Adipose tissue (tissue), 3 donors: ENCODE results near the gene IMMP2L. TPM values are rescaled to one million over a fixed set of nuclear protein-coding genes. Genes with fewer than 3 reads are reported as not detected.

ENCODE experiments used
- H3K27ac ChIP-seq: one replicate; pipeline ENCODE4 v1.5.1; 2013; ENCODE audit warnings: low read depth, low read length
- WGBS, 3 donors: extraction: QIAGEN DNeasy Blood & Tissue Kit; methylation state at CpG; one replicate each; pipeline ENCODE4 v1.1.7; 2013; 5-methylcytosine and 5-hydroxymethylcytosine counted together
- polyA plus RNA-seq, 3 donors: library from polyadenylated mRNA; stranded (reverse); fragments of 200-250 nt; gene quantifications; one replicate each; pipeline ENCODE4 v1.2.3, GENCODE V29; 2013
- donor health status: healthy with polysubstance abuse.
- donor health status: Bipolar disorder and iron deficiency.
- donor health status: healthy.

IMMP2L gene
- polyA plus RNA-seq, 3 donors: 9.6 to 18.6 (median 15.0) TPM

- no peak overlapping the region for H3K27ac ChIP-seq
Observed at GRCh38 chr7:111429781-111430180, 132.5 kb downstream of the IMMP2L start.

DNA sequence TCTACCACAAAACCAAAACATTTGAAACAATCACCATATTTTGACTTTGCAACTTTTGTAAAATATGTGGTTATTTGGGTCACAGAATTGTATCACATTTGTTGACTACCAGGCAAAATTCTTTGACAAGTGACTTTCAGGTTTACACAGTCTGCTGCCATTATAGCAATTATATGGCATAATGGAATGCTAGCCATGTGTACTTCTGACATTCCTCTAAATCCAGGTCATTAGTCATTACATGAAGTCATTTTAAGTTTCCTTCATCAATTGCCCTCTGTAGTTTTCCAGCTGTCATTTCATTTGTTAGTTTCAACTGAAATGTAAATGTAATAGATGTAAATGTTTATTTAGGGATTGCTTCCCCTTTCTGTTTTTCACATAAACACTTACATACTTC is 137.5 kb downstream of the IMMP2L start:
- H3K27ac ChIP-seq: no peak overlapping the region

GRCh38 chr7:111414374-111414773 is 147.9 kb downstream of the IMMP2L start:
- no peak overlapping the region for H3K27ac ChIP-seq

DNA sequence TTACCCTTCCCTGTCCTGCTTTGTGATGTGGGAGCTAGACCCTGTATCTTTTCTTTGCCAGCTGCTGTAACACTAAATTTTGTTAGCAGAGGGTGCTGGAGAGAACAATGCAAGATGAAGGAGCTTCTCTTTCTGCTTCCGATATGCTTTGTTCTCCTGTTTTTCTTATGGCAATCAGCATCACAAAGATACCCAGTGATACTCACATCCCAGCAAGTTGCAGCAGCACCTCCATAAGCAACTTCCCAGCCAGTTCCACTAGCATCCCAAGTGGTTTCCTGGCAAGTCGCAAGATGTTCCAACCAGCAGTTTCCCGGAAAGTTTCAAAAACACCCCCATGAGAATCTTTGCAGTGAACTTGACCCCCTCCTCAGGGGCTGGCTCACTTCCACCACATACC is 148.6 kb downstream of the IMMP2L start:
- H3K27ac ChIP-seq: no peak overlapping the region
- 54 to 76% (median 58%) methylated on average over 3 of the region's 3 CpGs for WGBS, 3 donors

- no peak overlapping the region for H3K27ac ChIP-seq
Observed at GRCh38 chr7:111410899-111411298, 151.4 kb downstream of the IMMP2L start.

GRCh38 chr7:111409714-111410422 is 152.4 kb downstream of the IMMP2L start:
- H3K27ac ChIP-seq: no peak overlapping the region
- WGBS, 3 donors: 70 to 79% (median 71%) methylated on average over 1 of the region's 1 CpG

GRCh38 chr7:111408724-111409123 is 153.6 kb downstream of the IMMP2L start:
- no peak overlapping the region for H3K27ac ChIP-seq

GRCh38 chr7:111407258-111407657 is 155.0 kb downstream of the IMMP2L start:
- no peak overlapping the region for H3K27ac ChIP-seq
- WGBS, 3 donors: 94 to 98% (median 96%) methylated on average over 1 of the region's 1 CpG

DNA sequence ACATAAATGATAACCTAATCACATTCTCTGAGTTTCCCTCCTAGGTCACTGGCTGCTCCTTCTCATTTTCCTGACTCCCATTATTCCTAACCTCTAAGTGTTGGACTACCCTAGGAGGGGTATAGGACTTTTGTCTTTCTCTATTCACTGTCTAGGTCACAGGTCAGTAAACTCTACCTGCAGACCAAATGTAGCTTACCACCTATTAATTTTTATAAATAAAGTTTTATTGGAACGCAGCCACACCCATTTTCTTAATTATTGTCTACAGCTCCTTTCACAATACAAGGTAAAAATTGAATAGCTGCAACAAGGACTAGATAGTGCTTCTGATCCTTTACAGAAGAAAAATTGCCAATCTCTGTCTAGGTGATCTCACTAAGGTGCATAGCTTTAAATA is 156.7 kb downstream of the IMMP2L start:
- H3K27ac ChIP-seq: no peak overlapping the region
- 98% methylated on average over 1 of the region's 1 CpG for WGBS, 3 donors

- 69 to 89% (median 75%) methylated on average over 3 of the region's 3 CpGs for WGBS, 3 donors
- H3K27ac ChIP-seq: no peak overlapping the region
Observed at GRCh38 chr7:111401516-111401915, 160.8 kb downstream of the IMMP2L start.

DNA sequence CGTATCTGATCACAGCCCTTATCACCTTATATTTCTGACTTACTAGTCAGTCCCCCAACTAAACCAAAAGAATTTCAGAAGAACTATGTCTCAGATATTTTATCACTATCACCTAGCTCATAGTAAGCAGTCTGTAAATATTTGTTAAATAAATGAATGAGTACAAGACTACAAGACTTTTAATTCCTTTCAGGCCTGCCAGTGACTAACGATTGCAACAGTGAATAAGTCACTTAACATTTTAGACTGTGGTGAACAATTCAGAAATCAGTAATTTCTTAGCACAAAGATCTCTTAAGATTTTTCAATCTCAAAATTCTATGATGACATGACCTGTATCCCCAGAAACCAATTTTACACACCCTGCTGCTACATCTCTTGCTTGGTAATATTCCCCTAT is 162.2 kb downstream of the IMMP2L start:
- WGBS, 3 donors: 73 to 83% (median 82%) methylated on average over 2 of the region's 2 CpGs
- H3K27ac ChIP-seq: no peak overlapping the region

DNA sequence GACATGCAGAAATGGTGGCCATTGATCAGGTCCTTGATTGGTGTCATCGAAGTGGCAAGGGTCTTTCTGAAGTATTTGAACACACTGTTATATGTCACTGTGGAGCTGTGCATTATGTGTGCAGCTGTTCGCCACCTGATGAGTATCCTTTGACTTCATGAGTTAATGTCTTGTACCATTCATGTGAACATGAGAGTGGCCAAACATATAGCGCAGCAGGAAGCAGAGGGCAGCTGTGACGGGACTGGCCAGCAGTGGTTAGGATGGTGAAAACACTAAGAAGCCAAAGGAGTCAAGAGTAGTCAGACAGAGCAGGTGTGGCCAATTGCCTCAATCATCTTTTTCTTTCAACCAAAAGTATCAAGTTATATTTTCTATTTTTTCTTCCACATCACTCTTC is 167.4 kb downstream of the IMMP2L start:
- no peak overlapping the region for H3K27ac ChIP-seq
- 97 to 98% (median 97%) methylated on average over 4 of the region's 4 CpGs for WGBS, 3 donors

GRCh38 chr7:111393011-111393754 is 169.1 kb downstream of the IMMP2L start:
- no peak overlapping the region for H3K27ac ChIP-seq
- 34 to 65% (median 41%) methylated on average over 3 of the region's 3 CpGs for WGBS, 3 donors

DNA sequence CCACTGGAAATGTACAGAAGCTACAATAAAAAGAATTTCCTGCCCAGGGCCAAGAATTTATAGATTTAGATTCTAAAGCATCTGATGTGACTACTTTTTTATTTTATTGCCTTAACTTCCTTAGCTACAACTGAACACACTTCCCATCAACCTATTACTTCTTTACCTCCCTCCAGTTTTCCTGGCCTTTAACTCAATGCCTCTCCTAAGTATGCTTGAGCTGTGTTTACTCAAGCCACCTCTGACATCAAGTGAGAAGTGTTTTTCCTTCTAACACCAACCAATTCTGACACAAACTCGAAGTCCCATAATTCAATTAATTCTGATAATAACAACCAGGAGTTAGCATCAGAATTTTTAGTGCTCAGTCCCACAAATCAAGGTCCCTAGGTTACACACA is 170.0 kb downstream of the IMMP2L start:
- whole genome bisulfite sequencing, 3 donors: 63 to 80% (median 72%) methylated on average over 1 of the region's 1 CpG
- H3K27ac ChIP-seq: no peak overlapping the region

DNA sequence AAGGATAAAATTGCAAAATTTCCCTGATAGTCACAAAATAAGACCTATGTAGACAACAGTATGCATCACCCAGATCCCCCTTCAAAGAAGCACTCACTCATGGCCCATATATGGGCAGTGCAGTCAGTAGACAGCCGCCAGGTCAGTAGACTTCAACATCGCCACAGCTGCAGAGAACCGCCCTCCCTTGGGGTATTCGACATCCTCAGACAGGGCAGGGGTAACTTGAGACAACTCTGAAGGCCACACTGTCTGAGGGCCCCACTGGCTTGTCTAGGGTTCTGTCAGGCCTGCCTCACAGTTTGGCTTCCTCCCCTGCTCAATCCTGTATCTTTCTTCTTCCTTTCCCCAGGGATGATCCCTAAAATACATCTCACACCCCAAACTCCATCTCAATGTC is 172.3 kb downstream of the IMMP2L start:
- no peak overlapping the region for H3K27ac ChIP-seq
- 96 to 98% (median 97%) methylated on average over 4 of the region's 4 CpGs for WGBS, 3 donors

DNA sequence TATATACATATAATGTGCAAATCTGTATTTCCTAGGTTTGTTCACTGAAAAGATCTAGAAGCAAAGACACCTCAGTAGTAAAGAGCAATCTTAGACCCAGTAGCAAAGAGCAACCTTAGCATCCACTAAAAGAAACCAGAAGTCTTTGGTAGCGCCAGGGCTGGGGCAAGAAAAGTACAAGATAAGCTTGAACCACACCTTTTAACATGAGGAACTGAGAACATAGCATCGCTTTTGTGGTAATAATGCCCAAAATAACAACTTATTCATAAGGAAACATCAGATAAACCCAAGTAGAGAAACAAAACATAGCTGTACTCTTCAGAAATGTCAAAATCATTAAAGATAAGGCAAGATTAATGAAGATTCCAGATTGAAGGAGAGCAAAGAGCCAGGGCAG is 173.4 kb downstream of the IMMP2L start:
- H3K27ac ChIP-seq: no peak overlapping the region
- 92 to 98% (median 97%) methylated on average over 2 of the region's 2 CpGs for WGBS, 3 donors

GRCh38 chr7:111388016-111388415 is 174.3 kb downstream of the IMMP2L start:
- 62 to 85% (median 71%) methylated on average over 2 of the region's 2 CpGs for WGBS, 3 donors
- no peak overlapping the region for H3K27ac ChIP-seq

DNA sequence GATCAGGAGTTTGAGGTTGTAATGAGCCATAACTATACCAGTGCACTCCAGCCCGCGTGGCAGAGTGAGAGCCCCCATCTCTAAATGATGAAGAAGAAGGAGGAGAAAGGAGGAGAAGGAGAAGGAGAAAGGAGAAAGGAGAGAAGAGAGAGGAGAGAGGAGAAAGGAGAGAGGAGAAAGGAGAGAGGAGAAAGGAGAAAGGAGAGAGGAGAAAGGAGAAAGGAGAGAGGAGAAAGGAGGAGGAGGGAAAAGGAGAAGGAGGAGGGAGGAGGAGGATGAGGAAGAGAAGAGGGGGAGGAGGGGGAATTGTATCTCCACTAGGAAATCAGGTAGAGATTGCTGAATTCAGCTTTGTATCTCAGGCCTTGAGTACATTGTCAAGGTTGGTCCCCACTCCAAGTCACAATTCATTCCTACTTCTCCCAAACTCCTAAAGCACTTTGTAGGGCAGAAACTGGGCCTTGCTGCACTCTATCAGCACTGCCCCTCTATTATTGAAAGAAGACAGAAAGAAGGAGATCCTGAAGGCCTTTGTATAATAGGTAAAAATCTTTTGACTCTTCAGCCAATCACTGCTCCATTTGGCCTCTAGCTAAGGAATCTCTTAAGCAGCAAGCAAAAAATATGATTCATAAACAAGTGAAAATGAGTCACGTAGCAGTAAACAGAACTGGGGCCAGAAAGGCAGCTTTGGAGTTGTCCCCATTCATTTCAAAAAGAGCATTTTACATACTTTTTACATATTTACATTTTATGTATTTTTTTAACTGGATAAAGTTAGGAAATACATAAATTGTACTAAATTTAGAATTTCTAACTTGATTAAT is 178.0 kb downstream of the IMMP2L start:
- 86 to 96% (median 93%) methylated on average over 3 of the region's 3 CpGs for WGBS, 3 donors
- H3K27ac ChIP-seq: no peak overlapping the region

DNA sequence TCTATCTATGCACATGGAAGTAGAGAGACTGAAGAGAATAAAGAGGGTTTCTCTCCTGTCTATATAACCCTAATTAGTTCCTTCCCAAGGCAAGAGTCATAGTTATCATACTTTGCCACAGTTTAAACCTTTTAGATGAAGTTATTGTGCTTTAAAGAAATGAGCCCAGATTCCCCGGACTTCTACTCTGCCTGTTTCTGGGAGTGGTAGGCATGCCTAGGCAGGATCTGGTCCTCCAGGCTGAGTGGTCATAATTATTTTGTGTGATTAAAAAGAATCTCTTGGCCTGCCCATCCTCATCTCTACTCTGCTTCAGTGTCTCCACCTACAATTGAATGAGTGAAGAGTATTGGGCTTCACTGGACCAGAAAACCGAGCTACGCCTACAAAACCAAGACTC is 179.2 kb downstream of the IMMP2L start:
- H3K27ac ChIP-seq: no peak overlapping the region
- 93 to 99% (median 95%) methylated on average over 3 of the region's 3 CpGs for WGBS, 3 donors

DNA sequence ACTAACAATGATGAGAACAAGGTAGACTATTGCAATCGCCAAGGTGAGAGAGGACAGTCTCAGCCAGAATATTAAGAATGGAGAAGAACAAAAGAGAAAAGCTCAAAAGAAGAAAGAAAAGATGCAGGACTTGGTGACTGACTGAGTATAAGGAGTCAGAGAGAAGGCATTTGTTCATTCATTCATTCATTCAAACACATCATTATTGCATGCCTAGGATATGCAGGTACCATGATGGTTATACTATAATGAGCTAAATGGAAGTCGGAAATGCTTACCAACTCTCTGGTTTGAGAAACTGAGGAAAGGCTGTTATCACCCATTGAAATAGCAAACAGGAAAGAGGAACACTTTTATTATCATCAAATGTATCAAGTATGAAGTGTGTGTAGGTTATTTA is 180.7 kb downstream of the IMMP2L start:
- 91 to 98% (median 95%) methylated on average over 2 of the region's 2 CpGs for WGBS, 3 donors
- no peak overlapping the region for H3K27ac ChIP-seq
